GM23338 (cell line): ENCODE data around the gene CNNM1. TPM values are rescaled to one million over a fixed set of nuclear protein-coding genes. Genes with fewer than 3 reads are reported as not detected.

ENCODE experiments used
- ATAC-seq: fragments of 200-7000 bp; cut with Tn5 transposase; 3 replicates; pipeline ENCODE4 v1.9.1; 2020
- DNase-seq: peaks from one replicate; pipeline ENCODE4 v3.0.0-alpha.2; 2015; ENCODE audit warnings: low spot score
- H2AFZ ChIP-seq: fragments of 200-600 bp; sonication (generic); 2 replicates; pipeline ENCODE4 v1.8.0; 2016; ENCODE audit warnings: antibody characterized with exemption, mild to moderate bottlenecking, moderate library complexity
- H3F3A ChIP-seq: fragments of 200-600 bp; sonication (generic); replicated peaks from 2 replicates; pipeline ENCODE4 v1.8.0; 2017; ENCODE audit warnings: antibody characterized with exemption, mixed run types, low read depth
- H3K27ac ChIP-seq: fragments of 200-600 bp; sonication (generic); 2 replicates; pipeline ENCODE4 v1.6.1; 2016; ENCODE audit warnings: low read depth
- H3K27me3 ChIP-seq: fragments of 200-600 bp; sonication (generic); 2 replicates; pipeline ENCODE4 v1.8.0; 2016; ENCODE audit warnings: mild to moderate bottlenecking, mixed run types, moderate library complexity; ENCODE audit not compliant: insufficient read depth
- H3K36me3 ChIP-seq: fragments of 200-600 bp; sonication (generic); 2 replicates; pipeline ENCODE4 v1.8.0; 2016; ENCODE audit warnings: mild to moderate bottlenecking; ENCODE audit not compliant: insufficient read depth
- H3K4me1 ChIP-seq: fragments of 200-600 bp; sonication (generic); 2 replicates; pipeline ENCODE4 v1.8.0; 2016; ENCODE audit warnings: mild to moderate bottlenecking, moderate library complexity; ENCODE audit not compliant: insufficient read depth
- H3K4me2 ChIP-seq: fragments of 200-600 bp; sonication (generic); 2 replicates; pipeline ENCODE4 v1.7.1; 2017; ENCODE audit warnings: mixed run types
- H3K4me3 ChIP-seq: fragments of 200-600 bp; sonication (generic); 2 replicates; pipeline ENCODE4 v1.6.1; 2016; ENCODE audit warnings: mixed run types
- H3K79me2 ChIP-seq: fragments of 200-600 bp; sonication (generic); replicated peaks from 2 replicates; pipeline ENCODE4 v1.8.0; 2017; ENCODE audit warnings: mild to moderate bottlenecking; ENCODE audit not compliant: insufficient read depth
- H3K9me2 ChIP-seq: fragments of 200-600 bp; sonication (generic); 2 replicates; pipeline ENCODE4 v1.8.0; 2017; ENCODE audit not compliant: insufficient read depth
- H4K20me1 ChIP-seq: fragments of 200-600 bp; sonication (generic); replicated peaks from 2 replicates; pipeline ENCODE4 v1.8.0; 2017; ENCODE audit warnings: mild to moderate bottlenecking; ENCODE audit not compliant: insufficient read depth
- H3K27ac Mint-ChIP-seq: 2 replicates; pipeline ENCODE4 v1.8.0; 2020; ENCODE audit warnings: inconsistent platforms, mild to moderate bottlenecking, moderate library complexity, mixed read lengths
- H3K27me3 Mint-ChIP-seq: 3 replicates; pipeline ENCODE4 v1.8.0; 2022; ENCODE audit warnings: low read depth, mild to moderate bottlenecking, moderate library complexity, mixed read lengths, inconsistent platforms; ENCODE audit not compliant: insufficient read depth, poor library complexity
- H3K36me3 Mint-ChIP-seq: 3 replicates; pipeline ENCODE4 v1.8.0; 2021; ENCODE audit warnings: low read depth, mild to moderate bottlenecking, inconsistent platforms, moderate library complexity, mixed read lengths
- H3K4me1 Mint-ChIP-seq: 3 replicates; pipeline ENCODE4 v1.8.0; 2020; ENCODE audit warnings: mild to moderate bottlenecking, inconsistent platforms, mixed read lengths
- H3K4me3 Mint-ChIP-seq: 3 replicates; pipeline ENCODE4 v1.8.0; 2021; ENCODE audit warnings: moderate library complexity, mild to moderate bottlenecking, inconsistent platforms, mixed read lengths
- H3K9me3 Mint-ChIP-seq: 3 replicates; pipeline ENCODE4 v1.8.0; 2020; ENCODE audit warnings: moderate library complexity, mild to moderate bottlenecking, inconsistent platforms, mixed read lengths
- NANOG ChIP-seq: IDR thresholded peaks from 2 replicates; pipeline ENCODE4 v1.6.1; 2016; ENCODE audit warnings: antibody characterized with exemption, borderline replicate concordance
- POLR2AphosphoS5 ChIP-seq: IDR thresholded peaks from 2 replicates; pipeline ENCODE4 v1.6.1; 2016; ENCODE audit warnings: antibody characterized with exemption, low read depth
- ZNF114 ChIP-seq: fragments of 250-450 bp; sonication (Bioruptor Pico); IDR thresholded peaks from 2 replicates; pipeline ENCODE4 v1.5.0; 2020; ENCODE audit warnings: mild to moderate bottlenecking, moderate library complexity
- ZNF331 ChIP-seq: fragments of 250-450 bp; sonication (Bioruptor Pico); IDR thresholded peaks from 2 replicates; pipeline ENCODE4 v1.5.0; 2020; ENCODE audit warnings: low read depth, mild to moderate bottlenecking, moderate library complexity
- polyA plus RNA-seq: library from polyadenylated mRNA; unstranded; fragments of >200 nt; fragmentation: Nextera tagmentation; extraction: Ambion mirVana; gene quantifications from 2 replicates; pipeline ENCODE4 v1.2.1, GENCODE V29; 2016
- total RNA-seq: library from RNA; depleted of rRNA; stranded (reverse); fragments of >200 nt; shearing (Covaris generic); gene quantifications from 2 replicates; pipeline ENCODE4 v1.2.3, GENCODE V29; 2014
- TF ChIP-seq, protein P1 (sequence below): fragments of 250-450 bp; sonication (Bioruptor Pico); IDR thresholded peaks from 2 replicates; pipeline ENCODE4 v1.5.0; 2020; ENCODE audit warnings: mild to moderate bottlenecking, moderate library complexity

CNNM1 gene
- total and polyA plus RNA-seq, 2 experiments from 2014 or later = 0.52 to 0.90 TPM

- TF ChIP-seq, protein P1, sequence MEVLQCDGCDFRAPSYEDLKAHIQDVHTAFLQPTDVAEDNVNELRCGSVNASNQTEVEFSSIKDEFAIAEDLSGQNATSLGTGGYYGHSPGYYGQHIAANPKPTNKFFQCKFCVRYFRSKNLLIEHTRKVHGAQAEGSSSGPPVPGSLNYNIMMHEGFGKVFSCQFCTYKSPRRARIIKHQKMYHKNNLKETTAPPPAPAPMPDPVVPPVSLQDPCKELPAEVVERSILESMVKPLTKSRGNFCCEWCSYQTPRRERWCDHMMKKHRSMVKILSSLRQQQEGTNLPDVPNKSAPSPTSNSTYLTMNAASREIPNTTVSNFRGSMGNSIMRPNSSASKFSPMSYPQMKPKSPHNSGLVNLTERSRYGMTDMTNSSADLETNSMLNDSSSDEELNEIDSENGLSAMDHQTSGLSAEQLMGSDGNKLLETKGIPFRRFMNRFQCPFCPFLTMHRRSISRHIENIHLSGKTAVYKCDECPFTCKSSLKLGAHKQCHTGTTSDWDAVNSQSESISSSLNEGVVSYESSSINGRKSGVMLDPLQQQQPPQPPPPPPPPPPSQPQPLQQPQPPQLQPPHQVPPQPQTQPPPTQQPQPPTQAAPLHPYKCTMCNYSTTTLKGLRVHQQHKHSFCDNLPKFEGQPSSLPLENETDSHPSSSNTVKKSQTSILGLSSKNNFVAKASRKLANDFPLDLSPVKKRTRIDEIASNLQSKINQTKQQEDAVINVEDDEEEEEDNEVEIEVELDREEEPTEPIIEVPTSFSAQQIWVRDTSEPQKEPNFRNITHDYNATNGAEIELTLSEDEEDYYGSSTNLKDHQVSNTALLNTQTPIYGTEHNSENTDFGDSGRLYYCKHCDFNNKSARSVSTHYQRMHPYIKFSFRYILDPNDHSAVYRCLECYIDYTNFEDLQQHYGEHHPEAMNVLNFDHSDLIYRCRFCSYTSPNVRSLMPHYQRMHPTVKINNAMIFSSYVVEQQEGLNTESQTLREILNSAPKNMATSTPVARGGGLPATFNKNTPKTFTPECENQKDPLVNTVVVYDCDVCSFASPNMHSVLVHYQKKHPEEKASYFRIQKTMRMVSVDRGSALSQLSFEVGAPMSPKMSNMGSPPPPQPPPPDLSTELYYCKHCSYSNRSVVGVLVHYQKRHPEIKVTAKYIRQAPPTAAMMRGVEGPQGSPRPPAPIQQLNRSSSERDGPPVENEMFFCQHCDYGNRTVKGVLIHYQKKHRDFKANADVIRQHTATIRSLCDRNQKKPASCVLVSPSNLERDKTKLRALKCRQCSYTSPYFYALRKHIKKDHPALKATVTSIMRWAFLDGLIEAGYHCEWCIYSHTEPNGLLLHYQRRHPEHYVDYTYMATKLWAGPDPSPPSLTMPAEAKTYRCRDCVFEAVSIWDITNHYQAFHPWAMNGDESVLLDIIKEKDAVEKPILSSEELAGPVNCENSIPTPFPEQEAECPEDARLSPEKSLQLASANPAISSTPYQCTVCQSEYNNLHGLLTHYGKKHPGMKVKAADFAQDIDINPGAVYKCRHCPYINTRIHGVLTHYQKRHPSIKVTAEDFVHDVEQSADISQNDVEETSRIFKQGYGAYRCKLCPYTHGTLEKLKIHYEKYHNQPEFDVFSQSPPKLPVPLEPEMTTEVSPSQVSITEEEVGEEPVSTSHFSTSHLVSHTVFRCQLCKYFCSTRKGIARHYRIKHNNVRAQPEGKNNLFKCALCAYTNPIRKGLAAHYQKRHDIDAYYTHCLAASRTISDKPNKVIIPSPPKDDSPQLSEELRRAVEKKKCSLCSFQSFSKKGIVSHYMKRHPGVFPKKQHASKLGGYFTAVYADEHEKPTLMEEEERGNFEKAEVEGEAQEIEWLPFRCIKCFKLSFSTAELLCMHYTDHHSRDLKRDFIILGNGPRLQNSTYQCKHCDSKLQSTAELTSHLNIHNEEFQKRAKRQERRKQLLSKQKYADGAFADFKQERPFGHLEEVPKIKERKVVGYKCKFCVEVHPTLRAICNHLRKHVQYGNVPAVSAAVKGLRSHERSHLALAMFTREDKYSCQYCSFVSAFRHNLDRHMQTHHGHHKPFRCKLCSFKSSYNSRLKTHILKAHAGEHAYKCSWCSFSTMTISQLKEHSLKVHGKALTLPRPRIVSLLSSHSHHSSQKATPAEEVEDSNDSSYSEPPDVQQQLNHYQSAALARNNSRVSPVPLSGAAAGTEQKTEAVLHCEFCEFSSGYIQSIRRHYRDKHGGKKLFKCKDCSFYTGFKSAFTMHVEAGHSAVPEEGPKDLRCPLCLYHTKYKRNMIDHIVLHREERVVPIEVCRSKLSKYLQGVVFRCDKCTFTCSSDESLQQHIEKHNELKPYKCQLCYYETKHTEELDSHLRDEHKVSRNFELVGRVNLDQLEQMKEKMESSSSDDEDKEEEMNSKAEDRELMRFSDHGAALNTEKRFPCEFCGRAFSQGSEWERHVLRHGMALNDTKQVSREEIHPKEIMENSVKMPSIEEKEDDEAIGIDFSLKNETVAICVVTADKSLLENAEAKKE = no peak
- no peak for TF ChIP-seq ZNF114
- no peak for TF ChIP-seq NANOG
- no peak for TF ChIP-seq POLR2AphosphoS5
- Histone ChIP-seq H3K9me2 (no peaks in the 10 kb centered on the region), H3K27me3 (no peaks in the 10 kb centered on the region), H3K79me2 (no peaks in the 10 kb centered on the region), H3K27ac (no peak overlapping the region), H3K4me3 (no peak overlapping the region), H3F3A (no peaks in the 10 kb centered on the region), H3K4me1 (no peaks in the 10 kb centered on the region), H3K36me3 (no peaks in the 10 kb centered on the region), H4K20me1 (peaks cover 7% of the 10 kb centered on the region; the same call in 1 of the 2 replicates), H2AFZ (no peak overlapping the region), H3K4me2 (no peak overlapping the region)
- DNase-seq (no peak), ATAC-seq (no peak)
- H3K27ac Mint-ChIP-seq = no peak overlapping the region
- H3K36me3 Mint-ChIP-seq = no peaks in the 10 kb centered on the region; the same call in 1 of the 3 replicates
- peaks cover 8% of the 10 kb centered on the region; the same call in 1 of the 3 replicates for H3K9me3 Mint-ChIP-seq
- no peak overlapping the region for H3K4me3 Mint-ChIP-seq
- H3K4me1 Mint-ChIP-seq = peaks cover 3% of the 10 kb centered on the region; the same call in 2 of the 3 replicates
- H3K27me3 Mint-ChIP-seq = no peaks in the 10 kb centered on the region
Observed at GRCh38 chr10:99339077-99339476, 9.9 kb downstream of the CNNM1 start.

DNA sequence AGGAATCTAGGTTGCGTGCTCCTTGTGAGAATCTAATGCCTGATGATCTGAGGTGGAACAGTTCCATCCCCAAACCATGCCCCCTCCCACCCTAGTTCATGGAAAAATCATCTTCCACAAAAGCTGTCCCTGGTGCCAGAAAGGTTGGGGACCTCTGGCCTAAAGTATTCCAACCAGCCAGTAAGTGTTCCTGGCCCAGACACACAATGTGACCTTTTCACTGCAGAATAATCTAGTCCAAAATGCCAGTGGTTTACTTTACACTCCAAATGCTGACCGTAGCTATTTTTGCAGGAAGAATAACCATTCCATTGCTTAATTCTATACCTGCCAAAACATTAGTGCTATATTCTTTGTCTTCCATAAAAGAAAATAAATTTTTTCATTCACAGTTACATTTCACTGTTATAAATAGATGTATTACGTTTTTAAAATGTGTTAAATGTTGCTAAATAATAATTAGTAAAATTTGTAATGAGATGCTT is 10.4 kb downstream of the CNNM1 start:
- Histone ChIP-seq H3K4me3 (no peak overlapping the region), H3K36me3 (no peaks in the 10 kb centered on the region), H3K4me1 (no peaks in the 10 kb centered on the region), H2AFZ (no peak overlapping the region), H3K27ac (no peak overlapping the region), H3F3A (no peaks in the 10 kb centered on the region), H4K20me1 (peaks cover 7% of the 10 kb centered on the region; the same call in 1 of the 2 replicates), H3K9me2 (no peaks in the 10 kb centered on the region), H3K27me3 (no peaks in the 10 kb centered on the region), H3K4me2 (no peak overlapping the region), H3K79me2 (no peaks in the 10 kb centered on the region)
- Mint-ChIP-seq H3K4me1 (peaks cover 5% of the 10 kb centered on the region), H3K36me3 (no peaks in the 10 kb centered on the region; the same call in 1 of the 3 replicates), H3K27ac (no peak overlapping the region), H3K27me3 (no peaks in the 10 kb centered on the region), H3K9me3 (peaks cover 8% of the 10 kb centered on the region; the same call in 1 of the 3 replicates), H3K4me3 (no peak overlapping the region)
- DNase-seq (no peak), ATAC-seq (no peak)
- no peak for TF ChIP-seq POLR2AphosphoS5
- no peak for TF ChIP-seq ZNF331 (CRISPR knock-in tag)
